WERI-Rb-1 (cell line): ENCODE data around the gene VPS13D.
"Not testable (repeated sequence)": the region's sequence is repeated elsewhere in the genome, so short reads cannot be mapped to it uniquely, and the experiment has no call there.

ENCODE experiments used
- DNase-seq: peaks from one replicate; pipeline ENCODE4 v3.0.0-alpha.2; 2020
- H3K27ac ChIP-seq: fragments of 250-450 bp; sonication (Bioruptor Pico); 2 replicates; pipeline ENCODE4 v1.5.1; 2020; ENCODE audit warnings: mild to moderate bottlenecking, moderate library complexity
- H3K27me3 ChIP-seq: fragments of 250-450 bp; sonication (Bioruptor Pico); 2 replicates; pipeline ENCODE4 v1.5.1; 2021; ENCODE audit warnings: mild to moderate bottlenecking, low read depth, moderate library complexity; ENCODE audit not compliant: insufficient read depth, severe bottlenecking
- H3K36me3 ChIP-seq: fragments of 250-450 bp; sonication (Bioruptor Pico); 2 replicates; pipeline ENCODE4 v1.5.1; 2020; ENCODE audit warnings: mild to moderate bottlenecking, moderate library complexity
- H3K4me3 ChIP-seq: 2 replicates; pipeline ENCODE4 v1.5.1; 2011; ENCODE audit warnings: low read depth, mild to moderate bottlenecking, control low read depth, low read length
- H3K9me3 ChIP-seq: fragments of 250-450 bp; sonication (Bioruptor Pico); 2 replicates; pipeline ENCODE4 v1.5.1; 2021; ENCODE audit warnings: mild to moderate bottlenecking, moderate library complexity; ENCODE audit not compliant: severe bottlenecking
- CTCF ChIP-seq: IDR thresholded peaks from 2 replicates; pipeline ENCODE4 v1.5.1; 2011; ENCODE audit warnings: low read depth, mild to moderate bottlenecking, control low read depth, inconsistent platforms, low read length

VPS13D gene

GRCh38 chr1:12315146-12315545 lies 85.3 kb downstream of the VPS13D start:
- Histone ChIP-seq H3K36me3 (peaks cover 7% of the 10 kb centered on the region), H3K9me3 (no peaks in the 10 kb centered on the region), H3K27me3 (no peaks in the 10 kb centered on the region), H3K4me3 (no peak overlapping the region), H3K27ac (no peak overlapping the region)
- DNase-seq, result no peak
- TF ChIP-seq CTCF, result no peak

GRCh38 chr1:12316331-12316730 lies 86.5 kb downstream of the VPS13D start:
- H3K27me3 ChIP-seq, result no peaks in the 10 kb centered on the region
- H3K4me3 ChIP-seq, result no peak overlapping the region
- no peak overlapping the region for H3K27ac ChIP-seq
- no peaks in the 10 kb centered on the region for H3K9me3 ChIP-seq
- no peak for TF ChIP-seq CTCF
- no peak for DNase-seq
- peaks cover 7% of the 10 kb centered on the region for H3K36me3 ChIP-seq

- no peaks in the 10 kb centered on the region for H3K9me3 ChIP-seq
- H3K27ac ChIP-seq, result no peak overlapping the region
- peaks cover 4% of the 10 kb centered on the region for H3K36me3 ChIP-seq
- DNase-seq, result no peak
- no peak for TF ChIP-seq CTCF
- H3K4me3 ChIP-seq, result no peak overlapping the region
- H3K27me3 ChIP-seq, result no peaks in the 10 kb centered on the region
These were observed 90.7 kb downstream of the VPS13D start for GRCh38 chr1:12320486-12320885.

GRCh38 chr1:12324423-12324822 lies 94.6 kb downstream of the VPS13D start:
- TF ChIP-seq CTCF, result no peak
- no peak overlapping the region for H3K27ac ChIP-seq
- H3K4me3 ChIP-seq, result no peak overlapping the region
- no peak for DNase-seq
- H3K27me3 ChIP-seq, result no peaks in the 10 kb centered on the region
- no peaks in the 10 kb centered on the region for H3K9me3 ChIP-seq
- peaks cover 4% of the 10 kb centered on the region for H3K36me3 ChIP-seq

GRCh38 chr1:12324973-12325372 lies 95.1 kb downstream of the VPS13D start:
- not testable (repeated sequence) for H3K4me3 ChIP-seq, H3K9me3 ChIP-seq, H3K36me3 ChIP-seq, H3K27me3 ChIP-seq, DNase-seq, H3K27ac ChIP-seq

GRCh38 chr1:12326986-12327385 lies 97.2 kb downstream of the VPS13D start:
- Histone ChIP-seq H3K9me3 (no peaks in the 10 kb centered on the region), H3K27ac (no peak overlapping the region), H3K27me3 (no peaks in the 10 kb centered on the region), H3K36me3 (no peaks in the 10 kb centered on the region), H3K4me3 (no peak overlapping the region)
- no peak for DNase-seq
- no peak for TF ChIP-seq CTCF
